ENCODE measurements around the gene EPHX1.
"Not testable (repeated sequence)": the region's sequence is repeated elsewhere in the genome, so short reads cannot be mapped to it uniquely, and the experiment has no call there.

EPHX1 gene

DNA sequence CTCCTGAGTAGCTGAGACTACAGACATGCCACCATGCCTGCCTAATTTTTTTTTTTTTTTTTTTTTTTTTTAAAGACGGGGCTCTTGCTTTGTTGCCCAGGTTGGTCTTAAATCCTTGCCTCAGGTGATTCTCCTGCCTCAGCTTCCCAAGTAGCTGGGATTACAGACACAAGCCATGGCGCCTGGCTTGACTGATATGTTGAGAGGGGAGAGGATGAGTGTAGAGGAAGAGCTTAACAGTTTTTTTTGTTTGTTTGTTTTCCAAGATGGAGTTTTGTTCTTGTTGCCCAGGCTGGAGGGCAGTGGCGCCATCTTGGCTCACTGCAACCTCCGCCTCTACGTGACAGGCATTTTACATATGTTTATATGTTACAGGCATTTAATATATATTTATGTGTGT, 29.8 kb upstream of the EPHX1 start:
- TF ChIP-seq, protein P1, sequence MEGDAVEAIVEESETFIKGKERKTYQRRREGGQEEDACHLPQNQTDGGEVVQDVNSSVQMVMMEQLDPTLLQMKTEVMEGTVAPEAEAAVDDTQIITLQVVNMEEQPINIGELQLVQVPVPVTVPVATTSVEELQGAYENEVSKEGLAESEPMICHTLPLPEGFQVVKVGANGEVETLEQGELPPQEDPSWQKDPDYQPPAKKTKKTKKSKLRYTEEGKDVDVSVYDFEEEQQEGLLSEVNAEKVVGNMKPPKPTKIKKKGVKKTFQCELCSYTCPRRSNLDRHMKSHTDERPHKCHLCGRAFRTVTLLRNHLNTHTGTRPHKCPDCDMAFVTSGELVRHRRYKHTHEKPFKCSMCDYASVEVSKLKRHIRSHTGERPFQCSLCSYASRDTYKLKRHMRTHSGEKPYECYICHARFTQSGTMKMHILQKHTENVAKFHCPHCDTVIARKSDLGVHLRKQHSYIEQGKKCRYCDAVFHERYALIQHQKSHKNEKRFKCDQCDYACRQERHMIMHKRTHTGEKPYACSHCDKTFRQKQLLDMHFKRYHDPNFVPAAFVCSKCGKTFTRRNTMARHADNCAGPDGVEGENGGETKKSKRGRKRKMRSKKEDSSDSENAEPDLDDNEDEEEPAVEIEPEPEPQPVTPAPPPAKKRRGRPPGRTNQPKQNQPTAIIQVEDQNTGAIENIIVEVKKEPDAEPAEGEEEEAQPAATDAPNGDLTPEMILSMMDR (IDR thresholded peaks at IDR 0.05; ENCODE audit: low read depth, low read length), result no peak
- no peak for DNase-seq (ENCODE audit: extremely low read depth, low read depth)

DNA sequence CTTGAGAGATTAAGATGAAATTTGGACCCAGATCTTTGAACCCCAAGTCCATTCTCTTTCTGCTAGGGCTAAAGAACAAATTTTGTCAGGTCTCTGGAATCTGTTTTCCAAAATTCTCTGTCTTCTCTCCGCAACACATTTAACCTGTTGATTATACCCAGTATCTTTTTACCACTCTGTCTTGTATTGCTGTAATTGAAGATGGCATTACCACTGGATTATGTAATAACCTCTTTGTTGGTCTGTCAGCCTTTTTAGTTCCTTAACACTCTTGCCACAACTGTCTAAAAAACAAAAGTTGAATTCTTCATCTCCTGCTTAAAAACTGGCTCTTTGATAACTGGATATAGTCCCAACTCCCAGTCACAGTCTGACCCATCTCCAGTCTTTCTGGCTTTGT, 29.3 kb upstream of the EPHX1 start:
- no peak for DNase-seq (ENCODE audit: extremely low read depth, low read depth)
- TF ChIP-seq, protein P1 (IDR thresholded peaks at IDR 0.05; ENCODE audit: low read depth, low read length), result no peak

DNA sequence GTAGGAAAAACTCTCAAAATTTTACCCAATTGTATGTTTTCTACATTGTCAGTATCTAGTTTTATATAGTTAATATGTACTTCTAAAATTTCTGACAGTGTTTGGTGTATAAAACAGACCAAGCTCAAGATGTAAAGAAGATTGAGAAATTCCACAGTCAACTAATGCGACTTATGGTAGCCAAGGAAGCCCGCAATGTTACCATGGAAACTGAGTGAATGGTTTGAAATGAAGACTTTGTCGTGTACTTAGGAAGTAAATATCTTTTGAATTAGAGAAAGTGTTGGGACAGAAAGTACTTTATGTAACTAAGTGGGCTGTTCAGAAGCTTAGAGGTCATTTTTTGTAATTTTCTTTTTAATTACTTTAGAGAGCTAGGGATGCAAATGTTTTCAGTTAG, 20.8 kb upstream of the EPHX1 start:
- not testable (repeated sequence) for DNase-seq (ENCODE audit: extremely low read depth, low read depth)

DNA sequence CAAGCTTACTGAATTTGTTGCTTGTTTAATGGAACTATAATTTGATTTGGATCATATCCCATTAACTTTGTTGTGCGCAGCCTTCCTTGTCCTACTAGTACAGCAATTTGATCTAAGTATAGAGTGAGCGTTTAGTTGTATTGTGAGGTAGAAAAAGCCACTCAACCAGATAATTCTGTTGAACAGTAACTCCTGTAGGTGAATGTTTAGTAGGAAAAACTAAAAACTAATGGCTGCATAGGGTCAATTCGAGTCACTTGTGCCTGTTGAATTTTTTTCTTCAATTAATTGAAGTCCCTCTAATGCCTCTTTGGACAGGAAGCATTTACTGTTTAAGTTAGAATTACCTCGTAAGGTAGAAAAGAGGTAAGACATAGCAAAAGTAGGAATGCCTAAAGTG, 15.0 kb upstream of the EPHX1 start:
- TF ChIP-seq, protein P1 (IDR thresholded peaks at IDR 0.05; ENCODE audit: low read depth, low read length), result no peak
- DNase-seq (ENCODE audit: extremely low read depth, low read depth), result no peak

DNA sequence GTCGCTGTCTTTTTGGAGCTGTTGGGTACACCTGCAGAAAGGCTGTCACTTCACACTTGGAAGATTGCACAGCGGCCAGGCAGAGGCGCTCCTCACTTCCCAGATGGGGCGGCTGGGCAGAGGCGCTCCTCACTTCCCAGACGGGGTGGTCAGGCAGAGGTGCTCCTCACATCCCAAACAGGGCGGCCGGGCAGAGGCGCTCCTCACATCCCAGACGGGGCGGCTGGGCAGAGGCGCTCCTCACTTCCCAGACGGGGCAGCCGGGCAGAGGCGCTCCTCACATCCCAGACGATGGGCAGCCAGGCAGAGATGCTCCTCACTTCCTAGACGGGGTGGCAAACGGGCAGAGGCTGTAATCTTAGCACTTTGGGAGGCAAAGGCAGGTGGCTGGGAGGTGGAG, 13.8 kb upstream of the EPHX1 start:
- DNase-seq (ENCODE audit: extremely low read depth, low read depth), result not testable (repeated sequence)

DNA sequence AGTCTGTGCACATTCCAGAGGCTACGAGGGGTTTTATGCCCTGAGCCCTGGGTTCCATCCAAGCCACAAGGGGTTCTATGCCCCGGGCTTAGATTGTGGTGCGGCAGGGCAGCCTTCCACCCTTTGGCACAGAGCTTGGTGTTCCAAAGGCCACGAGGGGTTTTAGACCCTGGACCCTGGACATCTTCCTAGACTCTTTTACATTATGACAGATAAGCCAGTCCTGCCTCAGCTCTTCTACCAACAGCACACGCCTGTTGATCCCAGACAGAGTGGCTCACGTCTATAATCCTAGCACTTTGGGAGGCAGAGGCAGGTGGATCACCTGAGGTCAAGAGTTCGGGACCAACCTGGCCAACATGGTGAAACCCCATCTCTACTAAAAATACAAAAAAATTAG, 8.8 kb upstream of the EPHX1 start:
- DNase-seq (ENCODE audit: extremely low read depth, low read depth), result not testable (repeated sequence)

DNA sequence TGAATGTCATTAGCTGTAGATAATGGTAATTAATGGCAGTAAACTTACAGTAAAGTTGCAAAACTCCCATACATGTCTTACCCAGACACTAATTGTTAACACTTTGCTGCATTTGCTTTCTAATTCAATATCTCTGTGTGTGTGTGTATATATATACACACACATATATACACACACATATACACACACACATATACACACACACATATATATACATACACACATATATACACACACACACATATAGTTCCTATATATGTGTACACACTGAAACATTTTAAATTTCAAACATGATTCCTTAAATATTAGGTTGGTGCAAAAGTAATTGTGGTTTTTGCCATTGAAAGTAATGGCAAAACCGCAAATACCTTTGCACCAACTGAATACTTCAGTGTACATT, 3.7 kb upstream of the EPHX1 start:
- no peak for DNase-seq (ENCODE audit: extremely low read depth, low read depth)
- TF ChIP-seq, protein P1 (IDR thresholded peaks at IDR 0.05; ENCODE audit: low read depth, low read length), result no peak

DNA sequence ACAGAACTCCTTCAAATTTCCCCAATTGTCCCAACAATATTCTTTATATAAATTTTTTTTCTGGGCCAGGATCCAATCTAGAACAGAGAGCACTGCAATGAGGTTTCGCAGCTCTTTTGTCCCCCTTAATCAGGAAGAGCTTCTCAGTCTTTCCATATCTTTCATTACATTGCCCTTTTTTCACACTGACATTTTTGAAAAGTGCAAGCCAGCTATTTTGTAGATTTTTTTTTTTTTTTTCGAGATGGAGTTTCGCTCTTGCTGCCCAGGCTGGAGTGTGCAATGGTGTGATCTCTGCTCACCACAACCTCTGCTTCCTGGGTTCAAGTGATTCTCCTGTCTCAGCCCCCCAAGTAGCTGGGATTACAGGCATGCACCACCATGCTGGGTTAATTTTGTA, 3.2 kb upstream of the EPHX1 start:
- DNase-seq (ENCODE audit: extremely low read depth, low read depth), result not testable (repeated sequence)

DNA sequence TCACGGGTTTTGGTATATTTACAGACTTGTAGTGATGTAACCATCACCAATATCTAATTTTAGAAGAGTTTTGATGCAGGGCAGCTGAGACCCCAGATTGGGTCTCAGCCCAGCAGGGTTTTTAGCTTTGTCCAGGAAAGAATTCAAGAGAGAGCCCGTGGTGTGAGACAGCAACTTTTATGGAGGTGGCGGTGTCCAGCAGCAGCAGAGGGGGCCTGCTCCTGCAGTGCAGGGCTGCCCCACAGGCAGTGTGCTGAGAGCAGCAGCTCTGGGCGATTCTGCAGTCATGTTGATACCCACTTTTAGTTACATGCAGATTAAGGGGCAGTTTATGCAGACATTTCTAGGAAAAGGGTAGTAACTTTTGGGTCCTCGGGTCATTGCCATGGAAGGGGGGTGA, 1.8 kb upstream of the EPHX1 start:
- no peak for DNase-seq (ENCODE audit: extremely low read depth, low read depth)
- TF ChIP-seq, protein P1 (IDR thresholded peaks at IDR 0.05; ENCODE audit: low read depth, low read length), result no peak

DNA sequence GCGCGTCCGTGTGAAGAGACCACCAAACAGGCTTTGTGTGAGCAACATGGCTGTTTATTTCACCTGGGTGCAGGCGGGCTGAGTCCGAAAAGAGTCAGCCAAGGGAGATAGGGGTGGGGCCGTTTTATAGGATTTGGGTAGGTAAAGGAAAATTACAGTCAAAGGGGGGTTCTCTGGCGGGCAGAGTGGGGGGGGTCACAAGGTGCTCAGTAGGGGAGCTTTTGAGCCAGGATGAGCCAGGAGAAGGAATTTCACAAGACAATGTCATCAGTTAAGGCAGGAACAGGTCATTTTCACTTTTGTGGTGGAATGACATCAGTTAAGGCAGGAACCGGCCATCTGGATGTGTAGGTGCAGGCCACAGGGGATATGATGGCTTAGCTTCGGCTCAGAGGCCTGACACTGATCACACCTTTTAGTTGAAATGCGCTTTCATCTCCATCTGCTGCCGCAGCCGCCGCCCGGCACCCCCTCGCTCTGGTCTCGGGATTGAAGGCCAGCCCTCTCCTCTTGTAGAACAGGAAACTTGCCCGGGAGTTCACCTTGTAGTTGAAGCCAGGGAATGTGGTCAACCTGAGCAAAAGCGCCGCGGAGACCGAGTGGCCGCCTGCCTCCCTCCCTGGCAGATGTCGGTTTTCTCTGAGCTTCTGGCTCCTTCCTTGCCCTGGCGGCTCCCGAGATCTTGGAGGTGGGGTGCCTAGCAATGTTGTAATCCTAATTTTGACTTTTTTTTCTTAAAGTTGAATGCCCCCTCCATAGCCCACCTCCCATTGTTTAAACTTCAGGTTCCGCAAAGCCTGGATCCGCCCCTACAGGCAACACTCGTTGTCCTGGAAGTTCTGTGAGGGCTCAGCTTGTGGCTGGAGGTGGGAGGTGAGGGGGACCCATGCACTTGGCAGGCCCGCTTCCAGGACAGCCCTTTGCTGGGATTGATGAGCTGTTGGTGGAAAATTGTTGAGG, 935 bp downstream of the EPHX1 start:
- DNase-seq (ENCODE audit: extremely low read depth, low read depth), result not testable (repeated sequence)
